Trophoblast cell (in vitro differentiated cells and primary cell): Measurements from ENCODE around the gene PATE3.

Experiments used
- DNase-seq, 2 donors: peaks; one replicate each; pipeline ENCODE4 v3.0.0-alpha.2; 2016
- H2AFZ ChIP-seq: 2 replicates; pipeline ENCODE4 v1.6.1; 2013; ENCODE audit warnings: low read length, moderate library complexity, mild to moderate bottlenecking; ENCODE audit not compliant: insufficient read depth, poor library complexity
- H2AK5ac ChIP-seq: 2 replicates; pipeline ENCODE4 v1.6.1; 2013; ENCODE audit warnings: mild to moderate bottlenecking, low read length
- H2BK120ac ChIP-seq: 2 replicates; pipeline ENCODE4 v1.6.1; 2013; ENCODE audit warnings: low read length, mild to moderate bottlenecking, moderate library complexity; ENCODE audit not compliant: insufficient read depth, poor library complexity
- H2BK12ac ChIP-seq: 2 replicates; pipeline ENCODE4 v1.6.1; 2013; ENCODE audit warnings: mild to moderate bottlenecking, low read length, moderate library complexity
- H2BK5ac ChIP-seq: 2 replicates; pipeline ENCODE4 v1.6.1; 2013; ENCODE audit warnings: low read length, low read depth, moderate library complexity, mild to moderate bottlenecking; ENCODE audit not compliant: poor library complexity
- H3K14ac ChIP-seq: 2 replicates; pipeline ENCODE4 v1.6.1; 2013; ENCODE audit warnings: mild to moderate bottlenecking, low read length
- H3K18ac ChIP-seq: 2 replicates; pipeline ENCODE4 v1.6.1; 2013; ENCODE audit warnings: mild to moderate bottlenecking, low read length
- H3K23ac ChIP-seq: 2 replicates; pipeline ENCODE4 v1.6.1; 2013; ENCODE audit warnings: low read length
- H3K27ac ChIP-seq: 2 replicates; pipeline ENCODE4 v1.5.1; 2013; ENCODE audit warnings: low read depth, mild to moderate bottlenecking, inconsistent platforms, low read length, moderate library complexity
- H3K27me3 ChIP-seq: 2 replicates; pipeline ENCODE4 v1.6.1; 2013; ENCODE audit warnings: inconsistent platforms, mild to moderate bottlenecking, low read length, moderate library complexity; ENCODE audit not compliant: insufficient read depth
- H3K36me3 ChIP-seq, 2 experiments: 1 replicate in 1 of 2; 2 replicates in 1 of 2; pipeline ENCODE4 v1.6.1; 2013; ENCODE audit warnings: low read length in 2 of 2, mild to moderate bottlenecking in 2 of 2, moderate library complexity in 1 of 2; ENCODE audit not compliant: insufficient read depth in 2 of 2, control insufficient read depth in 1 of 2
- H3K4ac ChIP-seq: 2 replicates; pipeline ENCODE4 v1.6.1; 2013; ENCODE audit warnings: low read depth, mild to moderate bottlenecking, low read length, moderate library complexity
- H3K4me1 ChIP-seq, 2 experiments: 1 replicate in 1 of 2; 2 replicates in 1 of 2; pipeline ENCODE4 v1.6.1; 2013; ENCODE audit warnings: low read length in 2 of 2, mild to moderate bottlenecking in 2 of 2, moderate library complexity in 1 of 2; ENCODE audit not compliant: insufficient read depth in 2 of 2, control insufficient read depth in 1 of 2
- H3K4me2 ChIP-seq: 2 replicates; pipeline ENCODE4 v1.6.1; 2013; ENCODE audit warnings: inconsistent platforms, mild to moderate bottlenecking, low read length, moderate library complexity
- H3K4me3 ChIP-seq: 2 replicates; pipeline ENCODE4 v1.5.1; 2013; ENCODE audit warnings: mild to moderate bottlenecking, low read depth, low read length, inconsistent platforms
- H3K79me1 ChIP-seq: one replicate; pipeline ENCODE4 v1.6.1; 2013; ENCODE audit warnings: low read length
- H3K79me2 ChIP-seq: 2 replicates; pipeline ENCODE4 v1.6.1; 2013; ENCODE audit warnings: low read length, mild to moderate bottlenecking; ENCODE audit not compliant: control insufficient read depth, insufficient read depth, poor library complexity
- H3K9ac ChIP-seq: 2 replicates; pipeline ENCODE4 v1.6.1; 2013; ENCODE audit warnings: mild to moderate bottlenecking, low read length
- H3K9me3 ChIP-seq: 2 replicates; pipeline ENCODE4 v1.6.1; 2013; ENCODE audit warnings: low read depth, mild to moderate bottlenecking, control low read depth, inconsistent platforms, low read length; ENCODE audit not compliant: insufficient read depth
- H4K12ac ChIP-seq: 2 replicates; pipeline ENCODE4 v1.6.1; 2013; ENCODE audit warnings: low read depth, mild to moderate bottlenecking, low read length, moderate library complexity
- H4K8ac ChIP-seq: 2 replicates; pipeline ENCODE4 v1.6.1; 2013; ENCODE audit warnings: low read depth, mild to moderate bottlenecking, low read length, moderate library complexity
- H4K91ac ChIP-seq: one replicate; pipeline ENCODE4 v1.6.1; 2013; ENCODE audit warnings: low read depth, mild to moderate bottlenecking, low read length, moderate library complexity
- WGBS: extraction: QIAGEN DNeasy Blood & Tissue Kit; methylation state at CpG from one replicate; pipeline ENCODE4 v1.1.7; 2013; ENCODE audit warnings: missing lambda C conversion rate; ENCODE audit not compliant: insufficient read length, insufficient coverage; ENCODE audit errors: extremely low coverage; 5-methylcytosine and 5-hydroxymethylcytosine counted together

Gene PATE3

GRCh38 chr11:125773516-125773915, 14.4 kb upstream of the PATE3 start:
- no peak overlapping the region for H2BK120ac ChIP-seq
- no peak overlapping the region for H3K14ac ChIP-seq
- no peak overlapping the region for H2AFZ ChIP-seq
- H2BK12ac ChIP-seq = no peak overlapping the region
- H4K8ac ChIP-seq = no peak overlapping the region
- H4K91ac ChIP-seq = no peak overlapping the region
- no peak overlapping the region for H3K18ac ChIP-seq
- H3K4me3 ChIP-seq = no peak overlapping the region
- no peaks in the 10 kb centered on the region for H3K36me3 ChIP-seq
- no peak overlapping the region for H3K27ac ChIP-seq
- H3K23ac ChIP-seq = no peak overlapping the region
- H4K12ac ChIP-seq = no peak overlapping the region
- no peak overlapping the region for H3K4me2 ChIP-seq
- H3K4me1 ChIP-seq = no peaks in the 10 kb centered on the region
- no peaks in the 10 kb centered on the region for H3K27me3 ChIP-seq
- no peaks in the 10 kb centered on the region for H3K9me3 ChIP-seq
- H3K4ac ChIP-seq = no peak overlapping the region
- WGBS = no CpG with 5 or more reads among the region's 3 CpGs
- H2AK5ac ChIP-seq = no peak overlapping the region
- DNase-seq = no peak
- H3K79me1 ChIP-seq = no peaks in the 10 kb centered on the region
- no peak overlapping the region for H3K9ac ChIP-seq
- H3K79me2 ChIP-seq = no peaks in the 10 kb centered on the region
- no peak overlapping the region for H2BK5ac ChIP-seq

DNA sequence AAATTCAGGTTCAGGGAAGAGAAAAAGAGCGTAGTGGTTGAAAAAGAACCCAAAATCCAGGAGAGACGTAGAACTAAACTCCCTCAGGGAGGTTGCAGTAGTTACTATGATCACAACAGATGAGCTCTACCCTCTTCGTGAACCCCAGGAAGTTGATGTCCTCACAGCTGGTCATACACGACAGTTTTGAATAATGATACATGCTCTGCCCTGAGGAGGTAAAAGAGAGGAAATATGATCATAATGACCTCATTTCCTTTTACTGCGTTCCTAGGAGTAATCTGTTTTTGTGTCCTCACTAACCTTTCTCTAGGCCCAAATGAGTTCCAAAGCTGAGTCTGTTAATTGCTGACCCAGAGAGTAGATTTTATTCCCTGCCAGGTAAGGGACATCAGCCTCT, 10.6 kb upstream of the PATE3 start:
- Histone ChIP-seq H3K79me2 (no peaks in the 10 kb centered on the region), H3K18ac (no peak overlapping the region), H3K14ac (no peak overlapping the region), H4K8ac (no peak overlapping the region), H2AFZ (no peak overlapping the region), H3K4me1 (no peaks in the 10 kb centered on the region), H3K9ac (no peak overlapping the region), H4K12ac (no peak overlapping the region), H3K4ac (no peak overlapping the region), H3K4me2 (no peak overlapping the region), H3K4me3 (no peak overlapping the region), H3K36me3 (no peaks in the 10 kb centered on the region), H4K91ac (no peak overlapping the region), H3K23ac (no peak overlapping the region), H3K9me3 (no peaks in the 10 kb centered on the region), H2BK12ac (no peak overlapping the region), H2AK5ac (no peak overlapping the region), H2BK5ac (no peak overlapping the region), H2BK120ac (no peak overlapping the region), H3K27ac (no peak overlapping the region), H3K79me1 (no peaks in the 10 kb centered on the region), H3K27me3 (no peaks in the 10 kb centered on the region)
- DNase-seq = no peak
- WGBS = no CpG with 5 or more reads among the region's 5 CpGs

DNA sequence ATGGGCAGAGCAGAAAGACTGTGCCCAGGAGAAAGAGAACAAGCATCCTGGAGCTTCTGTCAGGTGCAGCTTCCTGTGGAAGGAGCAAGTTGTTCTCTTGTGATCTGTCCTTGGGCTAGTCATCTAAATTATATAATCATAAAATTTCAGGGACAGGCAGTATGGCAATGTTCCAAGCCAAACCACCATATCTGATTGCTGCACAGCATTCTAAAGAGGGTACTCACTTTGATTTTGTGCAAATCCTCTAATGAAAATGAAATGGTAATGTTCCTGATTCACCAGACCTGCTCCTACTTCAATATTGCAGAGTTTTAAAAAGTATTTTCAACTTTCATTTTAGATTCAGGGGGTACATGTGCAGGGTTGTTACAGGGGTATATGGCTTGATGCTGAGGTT, 9.2 kb upstream of the PATE3 start, which contains the start of gene PATE2:
Gene PATE2 (minus strand): TSS at position 101 of the 400 bp plus-strand sequence. CDS start 55 bp downstream, at position 46.
- H3K36me3 ChIP-seq = no peaks in the 10 kb centered on the region
- no peaks in the 10 kb centered on the region for H3K79me1 ChIP-seq
- H2BK5ac ChIP-seq = no peak within 1 kb of the TSS
- no peak within 1 kb of the TSS for H3K9ac ChIP-seq
- no peak within 1 kb of the TSS for H2AFZ ChIP-seq
- no peak within 1 kb of the TSS for H3K14ac ChIP-seq
- H3K23ac ChIP-seq = no peak within 1 kb of the TSS
- H3K4ac ChIP-seq = no peak within 1 kb of the TSS
- DNase-seq = no peak
- H4K8ac ChIP-seq = no peak within 1 kb of the TSS
- H4K91ac ChIP-seq = no peak within 1 kb of the TSS
- H3K18ac ChIP-seq = no peak within 1 kb of the TSS
- H3K9me3 ChIP-seq = no peaks in the 10 kb centered on the region
- no peaks in the 10 kb centered on the region for H3K4me1 ChIP-seq
- no peak within 1 kb of the TSS for H4K12ac ChIP-seq
- no peak within 1 kb of the TSS for H2AK5ac ChIP-seq
- no peaks in the 10 kb centered on the region for H3K79me2 ChIP-seq
- H3K4me3 ChIP-seq = no peak within 1 kb of the TSS
- H2BK120ac ChIP-seq = no peak within 1 kb of the TSS
- no peak within 1 kb of the TSS for H3K4me2 ChIP-seq
- H2BK12ac ChIP-seq = no peak within 1 kb of the TSS
- H3K27me3 ChIP-seq = no peaks in the 10 kb centered on the region
- H3K27ac ChIP-seq = no peak within 1 kb of the TSS

DNA sequence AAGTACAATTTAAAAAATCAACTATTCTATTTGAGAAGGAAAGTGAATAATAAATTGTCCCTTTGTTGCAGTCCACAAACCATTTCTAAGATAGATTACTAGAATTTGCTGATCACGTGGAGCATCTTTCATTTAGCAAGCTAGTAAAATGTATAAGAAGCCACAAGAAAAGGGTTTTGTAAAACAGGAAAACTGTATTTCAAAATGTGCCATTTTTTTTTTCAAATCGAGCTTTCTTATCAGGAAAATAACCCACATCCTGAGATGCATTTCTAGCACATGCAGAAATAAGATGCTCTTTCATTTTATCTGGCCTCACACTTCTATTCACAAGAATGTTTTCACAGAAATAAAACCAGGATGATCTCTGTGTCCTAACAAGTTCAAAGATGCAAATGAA, 3.2 kb upstream of the PATE3 start:
- H3K79me1 ChIP-seq = no peaks in the 10 kb centered on the region
- no peak overlapping the region for H3K18ac ChIP-seq
- H4K91ac ChIP-seq = no peak overlapping the region
- no CpG with 5 or more reads among the region's 2 CpGs for WGBS
- H2BK12ac ChIP-seq = no peak overlapping the region
- no peak overlapping the region for H2AFZ ChIP-seq
- no peak overlapping the region for H2BK120ac ChIP-seq
- no peak overlapping the region for H4K8ac ChIP-seq
- H3K9ac ChIP-seq = no peak overlapping the region
- H4K12ac ChIP-seq = no peak overlapping the region
- no peak overlapping the region for H3K14ac ChIP-seq
- H3K23ac ChIP-seq = no peak overlapping the region
- no peak overlapping the region for H2AK5ac ChIP-seq
- H3K4me1 ChIP-seq = no peaks in the 10 kb centered on the region
- no peak overlapping the region for H3K4me3 ChIP-seq
- H3K4ac ChIP-seq = no peak overlapping the region
- H3K36me3 ChIP-seq = no peaks in the 10 kb centered on the region
- no peaks in the 10 kb centered on the region for H3K79me2 ChIP-seq
- no peak for DNase-seq
- no peak overlapping the region for H3K27ac ChIP-seq
- no peaks in the 10 kb centered on the region for H3K27me3 ChIP-seq
- no peak overlapping the region for H2BK5ac ChIP-seq
- no peaks in the 10 kb centered on the region for H3K9me3 ChIP-seq
- H3K4me2 ChIP-seq = no peak overlapping the region
